Limb (tissue), 2 donors: ENCODE data around the gene NRIP2.
A peak's percentile ranks its signal among the peaks of the same experiment; 100 is the strongest.

Experiments used
- DNase-seq, 2 donors: peaks; one replicate each; pipeline ENCODE4 v3.0.0-alpha.2; 2016; ENCODE audit errors: extremely low spot score in 2 of 2

The NRIP2 gene

GRCh38 chr12:2845280-2845679 is 10.4 kb upstream of the NRIP2 start:
- DNase-seq = no peak

- no peak for DNase-seq
These were observed 10.0 kb upstream of the NRIP2 start for GRCh38 chr12:2844786-2845185.

GRCh38 chr12:2842948-2843347 is 8.1 kb upstream of the NRIP2 start:
- no peak for DNase-seq

GRCh38 chr12:2841056-2841650 is 6.3 kb upstream of the NRIP2 start:
- no peak for DNase-seq

- DNase-seq = no peak
These were observed 1.7 kb upstream of the NRIP2 start for GRCh38 chr12:2836574-2836973.

DNA sequence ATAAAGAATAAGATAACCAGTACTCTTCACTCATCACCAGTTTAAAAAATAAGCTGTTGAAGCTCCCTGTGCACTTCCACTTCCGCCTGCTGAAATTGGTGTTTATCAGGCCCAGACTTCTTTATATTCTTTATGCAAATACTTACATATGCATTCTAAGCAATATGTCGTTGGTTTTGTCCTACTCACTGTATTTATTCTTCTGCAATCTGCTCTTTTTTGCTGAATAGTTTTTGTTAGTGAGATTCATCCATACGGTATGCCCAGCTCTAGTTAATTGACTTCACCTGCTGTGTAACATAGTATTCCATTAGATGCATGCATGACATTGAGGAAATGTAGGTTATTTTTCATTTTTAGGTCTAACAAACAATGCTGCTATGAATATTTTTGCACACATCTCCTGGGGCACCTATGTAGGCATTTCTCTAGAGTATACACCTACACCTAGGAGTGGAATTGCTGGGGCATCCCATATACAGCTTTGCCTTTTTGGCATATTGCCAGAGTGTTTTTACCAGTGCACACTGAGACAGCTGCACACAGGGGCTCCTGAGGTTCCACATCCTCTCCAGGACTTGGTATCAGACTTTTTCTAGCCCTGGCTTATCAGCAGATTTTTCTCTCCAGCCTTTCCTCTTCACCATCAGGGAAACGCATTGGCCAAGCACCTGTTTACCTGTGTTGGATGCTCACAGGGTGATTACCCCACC is 1.0 kb upstream of the NRIP2 start:
- DNase-seq = no peak

GRCh38 chr12:2833810-2834209 is 1.0 kb downstream of the NRIP2 start:
- DNase-seq = no peak

GRCh38 chr12:2833327-2833726 is 1.5 kb downstream of the NRIP2 start:
- no peak for DNase-seq

- DNase-seq = no peak
These were observed 2.2 kb downstream of the NRIP2 start for GRCh38 chr12:2832550-2833127.

DNA sequence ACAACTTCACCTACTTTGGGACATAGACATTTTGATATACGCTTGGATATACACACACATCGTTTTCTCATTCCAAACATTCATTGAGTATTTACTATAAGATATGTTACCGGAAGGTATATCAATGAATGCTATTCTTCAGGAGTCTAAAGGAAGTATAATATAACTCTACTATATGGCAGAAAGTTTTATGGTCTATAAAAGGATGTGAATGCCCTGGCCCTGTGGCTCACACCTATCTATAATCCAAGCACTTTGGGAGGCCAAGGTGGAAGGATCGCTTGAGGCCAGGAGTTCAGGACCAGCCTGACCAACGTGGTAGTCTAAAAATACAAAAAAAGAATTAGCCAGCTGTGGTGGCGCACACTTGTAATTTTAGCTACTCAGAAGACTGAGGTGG is 5.6 kb downstream of the NRIP2 start:
- no peak for DNase-seq

DNA sequence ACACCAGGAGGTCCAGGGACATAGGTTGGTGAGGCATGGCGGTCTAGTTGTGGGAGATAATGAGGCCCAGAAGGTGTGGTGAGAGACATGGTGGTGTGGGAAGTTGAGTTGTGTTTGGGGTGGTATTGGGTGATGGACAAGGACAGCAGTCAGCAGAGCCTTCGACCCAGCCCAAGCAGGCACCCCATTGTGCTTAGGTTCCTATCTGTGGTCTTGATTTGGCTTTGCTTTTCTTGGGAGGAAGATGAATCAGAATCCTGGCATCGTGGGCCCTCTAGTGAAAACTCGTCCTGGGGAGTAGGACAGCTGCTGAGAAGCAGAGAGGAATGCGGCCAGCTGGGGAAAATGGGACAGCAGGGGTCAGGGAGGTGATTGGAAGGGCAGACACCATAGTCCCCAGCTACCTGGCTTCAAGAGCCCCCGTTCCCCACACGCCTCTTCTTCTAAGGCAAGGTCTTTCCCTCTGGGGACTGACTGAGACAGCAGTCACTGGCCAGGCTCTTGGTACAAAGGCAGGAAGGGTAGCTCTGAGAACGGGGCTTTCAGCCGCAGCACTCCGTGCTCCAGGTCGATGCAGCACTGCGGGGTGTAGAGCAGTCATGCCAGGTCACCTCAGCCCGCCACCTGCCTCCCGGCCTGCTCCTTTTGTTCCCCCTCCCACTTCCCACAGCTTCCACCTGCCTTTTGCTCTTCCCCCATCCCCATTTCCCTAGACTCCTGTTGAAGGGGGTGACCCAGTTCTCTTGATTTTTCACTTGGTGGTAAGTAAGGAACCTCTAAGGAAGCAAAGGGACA is 7.9 kb downstream of the NRIP2 start:
- no peak for DNase-seq

DNA sequence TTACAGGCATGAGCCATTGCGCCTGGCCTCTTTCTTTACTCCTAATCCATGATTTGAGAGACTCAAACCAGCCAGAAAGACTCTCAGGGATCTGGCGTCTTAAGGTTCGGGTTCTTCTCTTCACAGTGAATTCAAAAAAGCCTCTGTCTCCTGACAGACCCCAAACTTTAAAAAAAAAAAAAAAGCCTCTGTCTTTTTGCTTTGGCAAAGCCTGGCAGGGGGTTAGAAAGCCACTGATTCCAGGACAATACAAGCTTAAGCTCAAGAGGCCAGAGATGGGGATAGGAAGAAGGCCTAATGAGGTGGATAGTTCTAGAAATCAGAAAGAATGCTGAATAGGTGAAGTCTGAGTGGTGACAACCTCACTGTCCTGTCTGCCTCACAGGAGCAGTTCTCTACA is 8.8 kb downstream of the NRIP2 start:
- DNase-seq = no peak

- DNase-seq = no peak
These were observed 9.7 kb downstream of the NRIP2 start for GRCh38 chr12:2825132-2825531.

DNA sequence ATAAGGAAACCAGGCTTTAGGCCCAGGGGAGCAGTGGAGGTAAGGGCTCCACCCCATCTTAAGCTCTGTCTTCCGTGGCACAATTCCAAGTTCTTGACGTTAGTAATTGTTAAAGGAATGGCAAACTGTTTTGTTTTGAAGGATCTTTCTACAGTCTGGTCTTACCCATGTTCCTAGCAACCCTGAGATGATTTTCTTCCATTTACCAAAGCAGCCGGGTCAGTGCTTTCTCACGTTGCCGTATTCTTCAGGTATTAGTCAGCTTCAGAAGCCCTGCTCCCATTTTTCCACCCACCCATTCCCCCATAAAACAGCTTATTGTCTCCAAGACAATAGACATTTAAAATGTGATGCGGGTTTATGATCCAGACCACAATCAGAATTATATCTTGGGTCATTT is 10.3 kb downstream of the NRIP2 start:
- no peak for DNase-seq

DNA sequence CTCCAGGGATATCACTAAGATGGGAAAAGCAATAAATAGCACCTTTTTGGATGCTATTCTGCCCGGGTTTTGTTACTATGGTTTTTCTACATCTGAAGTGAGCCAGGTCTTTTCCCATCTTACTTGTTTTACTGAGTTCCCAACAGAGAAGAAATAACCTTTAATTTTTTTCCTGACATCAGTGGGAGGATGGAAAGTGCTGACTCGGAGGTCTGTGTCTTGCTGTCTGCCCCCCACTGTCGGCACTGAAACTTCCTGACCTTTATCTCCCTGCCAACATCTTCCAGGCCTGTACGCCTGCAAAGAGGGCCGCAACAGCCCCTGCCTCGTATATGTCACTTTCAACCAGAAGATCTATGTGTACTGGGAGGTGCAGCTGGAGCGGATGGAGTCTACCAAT is 11.4 kb downstream of the NRIP2 start:
- DNase-seq = no peak

DNA sequence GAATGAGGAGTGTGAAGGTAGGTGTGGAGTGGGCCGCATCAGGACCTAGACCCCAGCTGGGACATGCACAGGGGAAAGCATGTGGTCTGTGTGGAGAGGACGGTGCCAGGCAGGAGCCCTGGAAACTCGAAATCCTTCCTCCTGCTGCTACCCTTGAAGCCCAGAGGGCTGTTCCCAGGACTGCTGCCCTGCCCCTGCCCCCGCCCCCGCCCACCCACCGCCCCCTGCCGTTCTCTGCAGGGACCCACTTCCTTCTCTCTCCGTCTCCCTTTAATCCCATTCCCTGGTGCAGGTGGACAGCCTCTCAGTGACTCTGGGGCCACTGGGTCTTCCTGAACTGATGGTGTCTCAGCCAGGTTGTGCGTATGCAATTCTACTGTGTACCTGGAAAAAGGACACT is 14.4 kb downstream of the NRIP2 start:
- no peak for DNase-seq

GRCh38 chr12:2819810-2820209 is 15.0 kb downstream of the NRIP2 start:
- no peak for DNase-seq

GRCh38 chr12:2813214-2814185 is 21.3 kb downstream of the NRIP2 start:
- DNase-seq = peak; percentile 60 to 76

DNA sequence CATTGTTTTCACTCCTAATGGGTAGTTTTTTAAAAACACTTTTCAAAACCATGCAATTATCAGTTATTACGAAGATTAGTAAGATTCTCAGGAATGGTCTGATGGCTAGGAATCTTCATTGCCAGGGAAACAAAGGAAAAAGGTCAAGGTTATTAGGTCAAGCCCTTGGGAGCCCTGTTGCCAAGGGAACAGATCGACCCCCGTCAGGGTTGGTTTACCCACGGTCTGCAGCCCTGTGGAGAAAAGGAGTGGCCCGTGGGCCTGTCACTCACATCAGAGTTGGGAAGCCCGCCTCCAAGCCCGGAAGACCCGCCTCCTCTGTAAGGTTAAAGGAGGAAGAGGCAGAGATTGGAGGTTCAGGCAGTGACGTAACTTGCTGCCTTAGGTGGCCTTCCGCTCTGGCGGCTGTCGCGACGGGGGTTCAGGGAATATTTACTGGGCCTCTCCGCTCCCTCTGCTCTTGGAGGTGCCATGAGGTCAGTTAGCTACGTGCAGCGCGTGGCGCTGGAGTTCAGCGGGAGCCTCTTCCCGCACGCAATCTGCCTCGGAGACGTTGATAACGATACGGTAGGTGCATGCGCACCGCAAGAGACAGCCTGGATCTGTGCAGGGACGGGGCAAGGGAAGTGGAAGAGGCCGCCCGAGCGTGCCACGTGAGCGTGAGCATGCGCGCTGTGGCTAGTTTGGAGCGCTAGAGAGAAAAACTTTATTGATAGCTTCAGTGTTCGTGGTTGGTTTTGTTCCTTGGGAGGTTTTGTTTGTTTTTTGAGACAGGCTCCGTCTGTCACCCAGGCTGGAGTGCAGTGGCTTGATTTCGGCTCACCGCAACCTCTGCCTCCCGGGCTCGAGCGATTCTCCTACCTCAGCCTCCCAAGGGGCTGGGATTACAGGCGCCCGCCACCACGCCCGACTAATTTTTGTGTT is 22.3 kb downstream of the NRIP2 start, which contains the start of gene ITFG2:
TSS of gene ITFG2 (plus strand) at position 379 of the 924 bp plus-strand sequence. CDS start at position 472, 93 bp downstream.
- peak; percentile 96 to 99 for DNase-seq

DNA sequence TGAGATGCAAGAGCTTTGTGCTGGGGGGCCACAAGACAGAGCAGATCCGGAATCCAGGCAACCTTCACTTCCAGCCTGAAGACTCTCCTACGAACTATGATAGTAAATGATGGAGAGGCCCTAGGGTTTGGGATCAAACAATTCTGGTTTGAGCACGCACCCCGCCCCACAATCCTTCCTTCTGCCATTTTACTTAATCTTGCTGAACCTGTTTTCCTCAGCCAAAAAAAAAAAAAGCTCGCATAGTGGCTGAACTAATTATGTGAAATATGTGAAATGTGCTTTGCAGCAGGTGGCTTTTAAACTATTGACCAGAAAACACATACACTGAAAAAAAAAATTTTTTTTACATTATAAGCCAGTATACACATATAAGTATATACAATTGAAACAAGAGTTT is 23.0 kb downstream of the NRIP2 start:
- DNase-seq = no peak
